Measurements from ENCODE around the gene MYBPC2.
"Not testable (repeated sequence)": the region's sequence is repeated elsewhere in the genome, so short reads cannot be mapped to it uniquely, and the experiment has no call there.

Gene MYBPC2

DNA sequence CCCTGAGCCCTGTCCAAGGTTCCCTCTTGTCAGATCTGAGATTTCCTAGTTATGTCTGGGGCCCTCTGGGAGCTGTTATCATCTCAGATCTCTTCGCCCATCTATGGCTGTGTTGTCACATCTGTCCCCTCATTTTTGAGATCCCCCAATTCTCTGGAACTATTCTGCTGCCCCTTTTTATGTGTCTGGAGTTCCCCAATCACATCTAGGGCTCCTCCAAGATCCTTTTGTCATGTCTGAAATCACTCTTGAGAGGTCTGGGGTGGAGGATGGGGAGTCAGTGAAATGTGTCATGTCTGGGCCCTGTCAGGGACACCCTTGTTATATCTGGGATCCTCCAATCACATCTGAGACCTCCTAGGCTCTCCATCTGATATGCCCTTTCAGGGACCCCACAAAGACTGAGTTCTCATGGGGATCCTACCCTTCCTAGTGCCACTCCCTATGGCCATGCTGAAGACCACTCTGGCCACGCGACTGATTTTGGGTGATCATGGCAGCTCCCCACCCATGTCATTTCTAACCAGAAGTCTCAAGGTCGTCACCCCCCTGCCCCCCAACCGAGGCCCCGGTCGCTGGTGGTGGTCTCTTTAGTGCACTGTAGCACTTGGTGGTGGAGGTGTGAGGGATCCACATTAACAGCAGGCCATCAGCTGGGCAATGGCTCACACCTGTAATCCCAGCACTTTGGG, 3.8 kb upstream of the MYBPC2 start:
- DNase-seq = no peak

DNA sequence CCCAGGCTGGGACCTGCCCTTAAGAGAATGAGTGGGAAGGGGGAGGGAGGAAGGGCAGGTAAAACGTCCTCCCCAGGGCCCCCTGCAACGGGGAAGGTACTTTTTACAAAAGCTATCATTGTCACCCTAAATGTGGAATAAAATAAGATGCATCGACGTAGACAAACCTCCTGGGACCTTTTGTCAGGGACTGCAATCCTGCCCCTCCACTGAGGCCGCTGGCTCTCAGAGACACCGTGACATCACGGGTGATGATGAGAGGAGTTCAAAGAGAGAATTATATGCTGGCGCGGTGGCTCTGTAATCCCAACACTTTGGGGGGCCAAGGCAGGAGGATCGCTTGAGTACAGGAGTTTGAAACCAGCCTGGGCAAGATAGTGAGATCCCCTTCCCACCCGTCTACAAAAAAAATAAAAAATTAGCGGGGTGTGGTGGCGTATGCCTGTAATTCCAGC, 1.8 kb upstream of the MYBPC2 start:
- DNase-seq = no peak

DNA sequence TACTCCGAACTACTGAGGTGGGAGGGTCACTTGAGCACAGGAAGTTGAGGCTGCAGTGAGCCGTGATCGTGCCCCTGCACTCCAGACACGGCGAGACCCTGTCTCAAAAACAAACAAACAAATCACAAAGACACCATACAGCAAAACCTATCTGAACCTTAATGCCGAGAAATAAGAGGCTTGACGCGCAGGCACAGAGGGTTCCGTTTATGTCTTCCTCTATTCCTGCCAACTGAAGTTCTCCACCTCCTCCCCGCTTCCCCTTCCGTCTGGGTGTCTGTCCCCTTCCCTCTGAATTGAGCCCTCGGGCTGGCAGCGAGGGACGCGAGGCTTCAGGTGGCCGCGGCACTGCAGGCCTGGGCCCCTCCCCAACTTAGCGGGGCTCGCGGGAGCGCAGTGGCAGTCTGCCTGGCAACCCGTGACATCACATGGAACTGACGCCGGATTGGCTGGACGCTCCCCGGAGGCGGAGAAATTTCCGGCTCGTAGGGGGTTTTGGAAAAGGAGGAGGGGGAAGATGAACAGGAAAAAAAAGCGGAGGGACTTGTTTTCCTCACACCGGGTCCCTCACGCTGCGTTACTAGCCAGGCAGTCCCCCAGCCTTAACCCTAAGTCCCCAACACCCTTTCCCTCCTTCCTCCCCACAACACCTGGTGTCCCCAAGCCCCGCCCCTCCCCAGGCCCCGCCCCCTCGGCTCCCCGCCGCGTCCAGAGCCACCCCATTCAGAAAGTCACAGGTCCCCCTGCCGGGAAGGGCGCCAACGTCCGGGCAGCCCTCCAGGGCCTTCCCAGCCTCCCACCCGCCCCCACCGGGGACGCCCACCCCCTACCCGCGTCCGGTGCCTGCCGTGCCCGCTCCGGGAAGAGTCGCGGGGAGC, 1.1 kb upstream of the MYBPC2 start:
- DNase-seq = peak; percentile 67 to 79 (median 74)

DNA sequence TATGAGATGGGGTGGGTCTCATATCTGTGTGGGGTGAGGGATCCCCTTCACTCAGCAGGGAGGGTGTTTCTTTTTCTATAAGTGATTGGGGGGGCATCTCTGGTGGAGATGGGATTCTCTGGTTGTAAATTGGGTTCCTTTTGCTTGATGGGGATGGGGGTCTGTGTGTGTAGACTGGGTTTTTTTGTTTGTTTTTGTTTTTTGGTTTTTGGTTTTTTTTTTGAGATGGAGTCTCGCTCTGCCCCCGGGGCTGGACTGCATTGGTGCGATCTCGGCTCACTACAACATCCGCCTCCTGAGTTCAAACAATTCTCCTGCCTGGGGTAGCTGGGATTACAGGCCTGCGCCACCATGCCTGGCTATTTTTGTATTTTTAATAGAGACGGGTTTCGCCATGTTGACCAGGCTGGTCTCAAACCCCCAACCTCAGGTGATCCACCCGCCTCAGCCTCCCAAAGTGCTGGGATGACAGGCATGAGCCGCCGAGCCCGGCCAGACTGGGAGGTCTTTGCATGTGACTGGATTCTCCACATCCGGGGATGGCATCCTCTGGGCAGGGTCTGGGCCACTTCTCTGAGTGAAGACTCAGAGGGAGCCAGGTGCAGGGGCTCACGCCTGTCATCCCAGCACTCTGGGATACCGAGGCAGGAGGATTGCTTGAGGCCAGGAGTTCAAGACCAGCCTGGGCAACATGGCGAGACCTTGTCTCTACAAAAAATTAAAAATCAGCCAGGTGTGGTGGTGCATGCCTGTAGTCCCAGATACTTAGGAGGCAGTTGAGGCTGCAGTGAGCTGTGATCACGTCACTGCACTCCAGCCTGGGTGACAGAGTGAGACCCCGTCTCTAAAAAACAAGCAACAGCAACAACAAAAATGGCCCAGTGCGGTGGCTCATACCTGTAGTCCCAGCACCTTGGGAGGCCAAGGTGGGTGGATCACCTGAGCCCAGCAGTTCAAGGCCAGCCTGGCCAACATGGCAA, 799 bp downstream of the MYBPC2 start:
- no peak for DNase-seq

DNA sequence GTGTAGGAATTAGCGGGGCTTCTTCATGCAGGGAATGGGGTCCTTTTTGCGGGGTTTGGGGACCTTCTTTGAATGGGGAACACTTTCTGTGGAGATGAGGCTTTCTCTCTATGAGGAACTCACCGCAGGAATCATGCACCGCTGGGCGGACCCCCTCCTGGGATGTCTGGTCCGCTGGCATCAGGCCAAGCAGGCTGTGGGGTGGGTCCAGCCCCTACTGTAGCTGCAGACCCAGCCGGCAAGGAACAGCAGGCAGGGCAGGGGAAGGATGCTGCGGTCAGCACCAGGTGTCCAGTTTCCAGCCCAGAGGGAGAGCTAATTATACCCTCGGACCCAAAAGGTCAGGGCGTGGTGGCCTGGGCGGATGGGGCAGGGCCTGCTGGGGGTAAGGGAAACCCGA, 1.8 kb downstream of the MYBPC2 start:
- no peak for DNase-seq

DNA sequence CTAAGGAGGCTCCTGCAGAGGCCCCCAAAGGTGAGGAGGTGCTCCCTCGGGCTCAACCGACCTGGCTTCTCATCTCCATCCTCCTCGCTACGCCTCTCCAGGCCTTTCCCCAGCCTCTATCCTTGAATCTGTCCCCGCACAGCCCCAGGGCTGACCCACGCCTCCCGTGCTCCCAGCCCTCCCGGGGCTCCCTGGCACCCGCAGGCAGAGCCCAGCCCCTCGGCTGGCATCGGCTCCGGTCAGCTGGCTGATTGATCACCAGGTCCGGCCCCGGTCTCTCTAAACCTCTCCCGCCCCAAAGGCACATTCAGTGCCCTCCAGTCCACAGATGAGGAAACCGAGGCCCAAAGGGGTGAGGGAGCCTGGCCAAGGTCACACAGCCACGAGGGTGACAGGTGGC, 2.5 kb downstream of the MYBPC2 start:
- no peak for DNase-seq

DNA sequence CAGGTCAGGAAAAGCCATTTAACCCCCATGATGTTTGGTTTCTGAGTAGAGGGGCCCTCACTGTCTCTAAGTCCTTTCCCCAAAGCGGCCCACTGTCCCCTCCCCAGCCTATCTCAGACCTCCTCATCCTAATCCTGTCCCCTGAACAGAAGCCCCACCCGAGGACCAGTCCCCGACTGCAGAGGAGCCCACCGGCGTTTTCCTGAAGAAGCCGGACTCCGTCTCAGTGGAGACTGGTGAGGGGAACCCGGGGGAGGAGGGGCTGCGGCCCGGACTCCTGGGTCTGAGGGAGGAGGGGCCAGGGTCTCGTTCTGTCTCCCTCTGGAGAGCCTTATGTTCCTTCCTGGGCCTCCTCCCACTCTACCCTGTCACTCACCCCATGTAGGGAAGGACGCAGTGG, 2.9 kb downstream of the MYBPC2 start:
- no peak for DNase-seq

DNA sequence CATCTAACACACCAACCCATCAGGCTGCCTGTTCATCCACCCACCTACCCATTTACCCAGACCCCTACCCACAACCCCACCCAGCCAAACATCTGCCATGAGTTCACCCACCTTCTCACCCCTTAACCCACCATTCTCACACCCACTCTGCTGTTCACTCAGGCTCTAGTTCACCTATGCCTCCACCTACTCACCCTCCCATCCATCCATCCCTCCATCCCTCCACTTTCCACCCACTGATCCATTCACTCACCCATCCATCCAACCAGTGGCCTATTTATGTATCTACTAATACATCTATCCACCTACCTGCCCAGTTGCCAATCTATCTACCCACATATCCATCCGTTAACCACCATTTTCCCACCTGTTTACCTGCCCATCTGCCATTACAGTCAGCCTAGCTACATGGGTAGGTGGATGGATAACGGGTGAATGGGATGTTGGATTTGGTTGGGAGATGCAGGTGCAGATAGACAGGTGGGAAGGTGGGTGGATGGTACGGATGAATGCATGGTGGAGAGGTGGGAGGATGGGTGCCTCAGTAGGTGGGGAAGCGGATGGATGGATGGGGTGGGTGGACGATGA, 5.3 kb downstream of the MYBPC2 start:
- no peak for DNase-seq

DNA sequence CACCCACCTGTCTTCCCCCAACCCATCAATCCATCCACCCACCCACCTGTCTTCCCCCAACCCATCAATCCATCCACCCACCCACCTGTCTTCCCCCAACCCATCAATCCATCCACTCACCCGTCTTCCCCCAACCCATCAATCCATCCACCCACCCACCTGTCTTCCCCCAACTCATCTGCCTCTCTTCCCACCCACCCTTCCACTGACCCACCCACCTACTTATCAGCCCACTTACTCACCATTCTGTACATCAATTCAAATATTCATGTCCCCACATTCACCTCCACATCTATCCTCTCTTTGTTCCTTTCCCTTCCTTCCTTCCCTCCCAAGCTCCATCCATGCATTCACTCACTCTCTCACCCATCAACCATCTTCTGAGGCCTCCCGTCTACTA, 6.4 kb downstream of the MYBPC2 start:
- DNase-seq = not testable (repeated sequence)

DNA sequence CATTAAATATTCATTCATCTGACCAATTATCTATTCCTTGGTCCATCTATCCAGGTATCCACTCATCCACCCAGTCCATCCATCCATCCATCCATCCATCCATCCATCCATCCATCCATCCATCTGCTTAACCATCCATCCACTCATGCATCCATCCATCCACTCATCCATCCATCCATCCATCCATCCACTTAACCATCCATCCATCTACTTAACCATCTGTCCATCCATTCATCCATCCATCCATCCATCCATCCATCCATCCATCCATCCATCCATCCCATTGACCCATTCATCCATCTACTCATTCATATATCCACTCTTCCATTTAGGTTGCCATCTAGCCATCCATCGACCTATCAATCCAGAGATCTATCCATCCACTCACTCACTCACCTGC, 11.4 kb downstream of the MYBPC2 start:
- DNase-seq = no peak

DNA sequence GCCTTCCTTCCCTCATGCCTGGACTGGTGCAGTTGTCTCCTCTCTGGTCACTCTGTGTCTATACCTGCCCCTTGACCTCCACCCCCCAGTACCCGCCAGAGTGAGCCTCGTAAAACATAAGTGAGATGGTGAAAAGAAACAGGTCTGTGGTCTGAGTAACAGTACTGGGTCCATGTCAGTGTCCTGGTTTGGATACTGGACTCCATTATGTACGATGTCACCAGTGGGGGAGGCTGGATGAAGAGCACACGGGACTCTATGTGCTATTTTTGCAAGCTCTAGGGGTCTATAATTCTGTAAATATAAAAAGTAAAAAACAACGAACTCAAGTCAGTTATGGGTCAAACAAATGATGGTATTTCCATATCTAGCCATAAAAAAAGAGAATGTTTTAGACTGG, 14.4 kb downstream of the MYBPC2 start:
- no peak for DNase-seq

DNA sequence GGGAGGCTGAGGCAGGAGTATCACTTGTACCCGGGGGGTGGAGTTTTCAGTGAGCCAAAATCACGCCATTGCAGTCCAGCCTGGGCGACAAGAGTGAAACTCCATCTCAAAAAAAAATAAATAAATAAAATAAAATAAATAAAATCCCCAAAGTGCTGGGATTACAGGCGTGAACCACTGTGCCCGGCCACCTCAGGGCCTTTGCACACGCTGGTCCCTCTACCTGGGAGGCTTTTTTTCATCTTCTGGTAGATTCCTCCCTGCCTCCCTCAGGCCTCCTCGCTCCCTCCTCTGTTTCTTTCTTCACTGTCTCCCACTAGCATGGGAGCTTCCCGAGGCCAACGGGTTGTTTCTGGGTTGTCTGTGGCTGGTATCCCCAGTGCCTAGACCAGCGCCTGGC, 15.1 kb downstream of the MYBPC2 start:
- no peak for DNase-seq

DNA sequence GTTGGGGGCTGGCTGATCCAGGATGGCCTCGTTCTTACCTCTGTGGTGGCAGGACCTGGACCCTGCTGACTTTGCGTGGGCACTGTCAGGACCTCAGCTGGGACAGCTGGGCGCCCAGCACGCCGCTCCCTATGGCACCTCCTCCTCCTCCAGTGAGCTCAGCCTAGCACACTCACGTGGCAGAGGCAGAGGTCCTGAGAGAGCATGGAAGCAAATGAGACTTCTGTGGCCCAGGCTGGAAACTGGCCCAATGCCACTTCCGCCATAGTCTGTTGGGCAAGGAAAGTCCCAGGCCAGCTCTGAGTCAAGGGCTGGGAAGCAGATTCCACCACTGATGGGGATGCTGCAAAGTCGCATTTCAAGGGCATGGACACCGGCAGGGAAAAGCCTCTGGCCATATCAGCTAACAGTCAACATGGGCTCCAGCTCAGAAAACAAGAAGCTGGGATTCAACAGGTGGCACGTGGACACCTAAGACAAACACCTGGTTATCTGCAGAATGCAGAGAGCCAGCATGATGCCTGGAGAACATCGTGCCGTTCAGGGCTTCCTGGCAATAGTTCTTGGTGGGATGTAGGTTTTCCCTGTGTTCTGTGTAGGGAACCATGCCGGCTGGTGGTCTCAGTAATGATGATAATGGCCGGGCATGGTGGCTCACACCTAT, 16.7 kb downstream of the MYBPC2 start:
- no peak for DNase-seq

DNA sequence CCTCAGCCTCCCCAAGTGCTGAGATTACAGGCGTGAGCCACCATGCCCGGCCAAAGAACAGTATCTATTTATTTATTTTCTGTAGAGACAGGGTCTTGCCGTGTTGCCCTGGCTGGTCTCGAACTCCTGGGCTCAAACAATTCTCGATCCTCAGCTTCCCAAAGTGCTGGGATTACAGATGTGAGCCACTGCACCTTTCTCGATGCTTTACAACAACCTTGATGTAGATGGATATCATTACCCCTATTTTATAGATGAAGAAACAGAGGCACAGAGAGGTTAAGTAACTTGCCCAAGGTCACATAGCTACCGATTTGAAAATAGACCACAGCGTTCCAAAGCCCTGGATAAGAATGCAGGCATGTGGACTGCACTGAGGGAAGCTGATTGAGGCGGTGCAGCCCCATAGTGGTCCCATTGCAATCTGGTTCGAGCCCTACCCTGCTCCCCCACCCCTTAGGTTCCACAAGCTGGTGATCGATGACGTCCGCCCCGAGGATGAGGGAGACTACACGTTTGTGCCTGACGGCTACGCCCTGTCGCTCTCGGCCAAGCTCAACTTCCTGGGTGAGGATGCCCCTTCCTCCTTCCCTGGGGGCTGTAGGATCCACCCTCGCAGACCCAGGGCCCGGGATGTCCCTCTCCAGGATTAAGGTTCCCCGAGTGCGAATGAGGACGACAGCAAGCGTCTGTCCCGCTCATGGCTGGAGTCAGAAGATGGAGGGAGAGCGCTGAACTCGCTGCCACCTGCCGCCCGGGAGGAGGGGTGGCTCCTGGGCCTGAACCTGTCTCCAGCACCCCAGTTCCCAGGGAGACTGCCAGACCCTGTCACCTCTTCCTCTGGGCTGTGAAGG, 17.9 kb downstream of the MYBPC2 start:
- no peak for DNase-seq

DNA sequence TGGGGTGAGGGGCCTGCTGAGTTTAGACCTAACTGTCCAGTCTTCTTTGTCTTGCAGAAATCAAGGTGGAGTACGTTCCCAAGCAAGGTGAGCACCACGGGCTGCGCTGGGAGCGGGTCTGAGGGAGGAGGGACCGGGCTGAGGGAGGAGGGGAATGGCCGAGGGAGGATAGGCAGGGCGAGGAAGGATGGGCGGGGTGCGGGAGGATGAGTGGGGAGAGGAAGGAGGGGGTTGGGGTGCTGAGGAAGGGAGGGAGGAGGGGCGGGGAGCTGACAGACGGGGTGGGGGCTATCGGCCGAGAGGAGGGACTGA, 18.5 kb downstream of the MYBPC2 start:
- no peak for DNase-seq

DNA sequence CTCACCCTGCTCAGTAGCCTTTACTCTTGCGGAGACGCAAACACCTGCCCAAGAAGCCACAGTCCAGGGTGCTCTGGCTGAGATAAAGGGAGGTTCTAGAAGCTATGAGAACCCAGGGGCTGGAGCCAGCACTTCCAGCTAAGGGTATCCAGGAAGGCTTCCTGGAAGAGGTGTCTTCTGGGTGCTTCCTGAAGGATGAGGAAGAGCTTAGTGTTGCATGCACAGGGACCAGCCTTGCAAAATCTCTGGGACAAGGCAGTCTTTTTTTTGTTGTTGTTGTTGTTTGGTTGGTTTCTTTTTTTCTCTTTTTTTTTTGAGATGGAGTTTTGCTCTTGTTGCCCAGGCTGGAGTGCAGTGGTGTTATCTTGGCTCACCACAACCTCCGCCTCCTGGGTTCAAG, 20.6 kb downstream of the MYBPC2 start:
- DNase-seq = no peak

DNA sequence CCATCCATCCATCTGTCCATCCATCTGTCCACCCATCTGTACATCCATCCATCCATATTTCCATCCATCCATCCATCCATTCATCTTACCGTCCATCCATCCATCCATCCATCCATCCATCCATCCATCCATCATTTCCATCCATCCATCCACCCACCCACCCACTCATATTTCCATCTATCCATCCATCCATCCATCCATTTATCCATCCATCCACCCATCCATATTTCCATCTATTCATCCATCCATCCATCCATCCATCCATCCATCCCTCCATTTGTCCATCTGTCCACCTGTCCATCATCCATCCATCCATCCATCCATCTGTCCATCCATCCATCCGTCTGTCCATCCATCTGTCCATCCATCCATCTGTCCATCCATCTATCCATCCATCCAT, 23.3 kb downstream of the MYBPC2 start:
- DNase-seq = no peak

DNA sequence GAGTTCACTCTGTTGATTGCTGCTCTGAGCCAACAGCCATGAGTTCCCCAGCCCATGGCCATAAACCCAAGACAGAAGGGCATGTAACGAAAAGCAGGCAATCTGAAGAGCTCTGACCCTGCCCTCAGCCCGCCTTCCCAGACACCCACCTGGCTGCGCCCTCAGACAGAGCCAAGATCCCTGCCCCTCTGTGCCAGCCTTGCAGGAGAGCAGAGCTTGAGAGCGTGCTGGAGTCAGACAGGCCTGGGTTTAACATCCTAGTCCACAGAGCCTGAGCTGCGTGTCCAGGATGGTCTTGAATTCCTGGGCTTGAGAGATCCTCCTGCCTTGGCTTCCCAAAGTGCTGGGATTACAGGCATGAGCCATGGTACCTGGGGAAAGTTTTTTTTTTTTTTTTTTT, 24.6 kb downstream of the MYBPC2 start:
- no peak for DNase-seq

DNA sequence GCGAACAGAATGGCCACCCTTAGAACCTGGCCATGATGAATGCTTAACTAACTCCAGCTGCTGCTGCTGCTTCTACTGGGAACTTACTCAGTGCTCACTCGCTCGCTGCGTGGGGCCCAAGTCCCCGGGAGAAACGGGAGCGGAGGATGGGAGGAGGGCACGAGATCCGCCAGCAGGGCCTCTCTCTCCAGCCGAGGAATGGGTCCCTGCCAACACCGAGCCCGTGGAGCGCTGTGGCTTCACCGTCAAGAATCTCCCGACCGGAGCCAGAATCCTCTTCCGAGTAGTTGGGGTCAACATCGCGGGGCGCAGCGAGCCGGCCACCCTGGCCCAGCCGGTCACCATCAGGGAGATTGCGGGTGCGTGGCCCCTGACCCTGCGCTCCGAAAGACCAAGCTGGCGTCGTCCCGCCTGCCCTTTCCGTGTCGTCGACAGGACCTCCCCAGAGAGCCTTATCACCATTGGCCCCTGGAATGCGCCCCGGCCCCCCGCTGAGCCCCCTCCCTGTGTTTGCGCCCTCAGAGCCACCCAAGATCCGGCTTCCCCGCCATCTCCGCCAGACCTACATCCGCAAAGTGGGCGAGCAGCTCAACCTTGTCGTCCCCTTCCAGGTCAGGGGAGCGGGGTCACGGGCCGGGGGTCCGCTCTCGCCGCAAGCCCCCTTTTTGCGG, 25.8 kb downstream of the MYBPC2 start:
- no peak for DNase-seq

DNA sequence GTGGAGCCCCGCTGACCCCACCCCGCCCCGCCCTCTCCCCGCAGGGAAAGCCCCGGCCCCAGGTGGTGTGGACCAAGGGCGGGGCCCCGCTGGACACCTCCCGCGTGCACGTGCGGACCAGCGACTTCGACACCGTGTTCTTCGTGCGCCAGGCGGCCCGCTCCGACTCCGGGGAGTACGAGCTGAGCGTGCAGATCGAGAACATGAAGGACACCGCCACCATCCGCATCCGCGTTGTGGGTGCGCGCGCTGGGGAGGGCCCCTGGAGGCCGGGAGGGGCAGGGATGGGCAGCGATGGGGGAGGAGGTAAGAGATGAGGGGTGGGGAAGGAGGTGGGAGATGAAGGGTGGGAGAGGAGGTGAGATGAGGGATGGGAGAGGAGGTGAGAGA, 26.4 kb downstream of the MYBPC2 start:
- no peak for DNase-seq

DNA sequence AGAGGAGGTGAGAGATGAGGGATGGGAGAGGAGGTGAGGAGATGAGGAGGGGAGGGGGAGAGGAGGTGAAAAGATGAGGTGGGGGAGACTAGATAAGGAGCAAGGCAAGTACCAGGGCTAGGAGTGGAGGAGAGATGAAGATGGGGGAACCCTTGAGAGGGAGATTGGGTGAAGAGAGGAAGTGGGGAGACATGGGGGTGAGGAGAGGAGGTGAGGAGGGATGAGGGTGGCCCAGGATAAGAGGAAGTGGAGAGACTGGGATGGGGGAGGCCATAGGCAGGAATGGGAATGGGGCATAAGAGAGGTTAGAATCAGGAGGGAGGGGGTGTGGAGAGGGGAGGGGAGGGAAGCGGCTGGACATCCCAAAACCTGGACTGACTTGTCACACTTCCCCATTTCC, 26.9 kb downstream of the MYBPC2 start:
- DNase-seq = no peak
